Astrocyte of the hippocampus (primary cell): ENCODE measurements around the gene PIK3CD.

Experiments
- DNase-seq: peaks from one replicate; pipeline ENCODE4 v3.0.0; 2011; ENCODE audit warnings: low read depth, low spot score

Gene PIK3CD

DNA sequence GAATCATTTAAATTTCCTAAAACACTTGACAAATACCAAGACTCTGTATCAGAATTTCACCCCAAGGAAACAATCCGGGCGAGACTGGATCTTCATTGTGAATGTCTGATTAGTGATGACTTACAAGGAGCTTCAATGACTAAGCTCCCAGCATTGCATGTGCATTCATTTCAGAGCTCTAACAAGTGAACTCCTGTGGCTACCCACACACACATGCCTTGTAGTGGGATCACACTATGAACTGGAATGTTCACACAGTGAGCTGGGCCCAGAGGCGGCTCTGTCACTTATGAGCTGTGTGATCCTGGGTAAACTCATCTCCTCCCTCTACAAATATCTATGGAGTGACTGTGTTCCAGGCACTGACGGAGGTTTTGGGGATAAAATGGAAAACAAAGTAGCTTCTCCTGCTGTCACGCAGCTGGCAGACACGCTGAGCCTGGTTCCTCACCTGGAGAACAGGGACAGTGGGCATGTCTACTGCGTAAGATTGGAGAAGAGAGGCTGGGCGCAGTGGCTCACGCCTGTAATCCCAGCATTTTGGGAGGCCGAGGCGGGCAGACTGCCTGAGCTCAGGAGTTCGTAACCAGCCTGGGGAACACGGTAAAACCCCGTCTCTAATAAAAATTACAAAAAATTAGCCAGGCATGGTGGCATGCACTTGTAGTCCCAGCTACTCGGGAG, 115.4 kb downstream of the PIK3CD start:
- DNase-seq = peak; percentile 98

DNA sequence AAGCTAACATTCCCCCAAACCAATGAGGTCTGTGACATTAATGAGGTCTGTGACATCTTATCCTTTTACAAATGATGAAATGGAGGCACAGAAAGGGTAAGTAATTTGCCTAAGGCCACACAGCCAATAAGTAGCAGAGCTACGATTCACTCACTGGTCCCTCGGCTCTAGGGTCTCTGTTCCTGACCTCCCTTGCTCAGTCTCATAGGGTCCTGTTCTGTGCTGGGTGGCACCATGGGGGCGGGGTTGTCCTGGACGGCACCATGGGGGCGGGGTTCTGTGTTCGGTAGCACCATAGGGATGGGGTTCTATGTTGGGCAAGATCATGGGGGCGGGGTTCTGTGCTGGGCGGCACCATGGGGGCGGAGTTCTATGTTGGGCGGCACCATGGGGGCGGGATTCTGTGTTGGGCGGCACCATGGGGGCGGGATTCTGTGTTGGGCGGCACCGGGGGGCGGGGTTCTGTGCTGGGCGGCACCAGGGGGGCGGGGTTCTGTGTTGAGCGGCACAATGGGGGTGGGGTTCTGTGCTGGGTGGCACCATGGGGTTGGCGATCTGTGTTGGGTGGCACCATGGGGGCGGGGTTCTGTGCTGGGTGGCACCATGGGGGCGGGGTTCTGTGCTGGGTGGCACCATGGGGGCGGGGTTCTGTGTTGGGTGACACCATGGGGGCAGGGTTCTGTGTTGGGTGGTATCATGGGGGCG, 116.6 kb downstream of the PIK3CD start:
- no peak for DNase-seq

DNA sequence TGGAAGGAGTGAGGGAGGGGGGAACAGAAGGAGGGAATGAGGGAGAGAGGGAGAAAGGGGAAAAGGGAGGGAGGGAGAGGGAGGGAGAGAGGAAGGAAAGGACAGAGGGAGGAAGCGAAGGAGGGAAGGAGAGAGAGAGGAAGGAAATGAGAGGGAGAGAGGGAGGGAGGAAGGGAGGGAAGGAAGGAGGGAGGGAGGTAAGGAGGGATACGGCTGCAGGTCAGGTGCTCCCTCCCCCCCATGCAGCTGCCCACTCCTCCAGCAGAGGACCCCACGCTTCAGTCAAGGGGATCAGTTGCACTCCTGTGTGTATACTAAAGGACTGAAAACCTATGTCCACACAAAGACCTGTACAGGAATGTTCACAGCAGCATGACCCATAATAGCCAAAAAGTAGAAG, 117.5 kb downstream of the PIK3CD start:
- no peak for DNase-seq

- DNase-seq = no peak
These were observed 118.8 kb downstream of the PIK3CD start for GRCh38 chr1:9770298-9770697.

DNA sequence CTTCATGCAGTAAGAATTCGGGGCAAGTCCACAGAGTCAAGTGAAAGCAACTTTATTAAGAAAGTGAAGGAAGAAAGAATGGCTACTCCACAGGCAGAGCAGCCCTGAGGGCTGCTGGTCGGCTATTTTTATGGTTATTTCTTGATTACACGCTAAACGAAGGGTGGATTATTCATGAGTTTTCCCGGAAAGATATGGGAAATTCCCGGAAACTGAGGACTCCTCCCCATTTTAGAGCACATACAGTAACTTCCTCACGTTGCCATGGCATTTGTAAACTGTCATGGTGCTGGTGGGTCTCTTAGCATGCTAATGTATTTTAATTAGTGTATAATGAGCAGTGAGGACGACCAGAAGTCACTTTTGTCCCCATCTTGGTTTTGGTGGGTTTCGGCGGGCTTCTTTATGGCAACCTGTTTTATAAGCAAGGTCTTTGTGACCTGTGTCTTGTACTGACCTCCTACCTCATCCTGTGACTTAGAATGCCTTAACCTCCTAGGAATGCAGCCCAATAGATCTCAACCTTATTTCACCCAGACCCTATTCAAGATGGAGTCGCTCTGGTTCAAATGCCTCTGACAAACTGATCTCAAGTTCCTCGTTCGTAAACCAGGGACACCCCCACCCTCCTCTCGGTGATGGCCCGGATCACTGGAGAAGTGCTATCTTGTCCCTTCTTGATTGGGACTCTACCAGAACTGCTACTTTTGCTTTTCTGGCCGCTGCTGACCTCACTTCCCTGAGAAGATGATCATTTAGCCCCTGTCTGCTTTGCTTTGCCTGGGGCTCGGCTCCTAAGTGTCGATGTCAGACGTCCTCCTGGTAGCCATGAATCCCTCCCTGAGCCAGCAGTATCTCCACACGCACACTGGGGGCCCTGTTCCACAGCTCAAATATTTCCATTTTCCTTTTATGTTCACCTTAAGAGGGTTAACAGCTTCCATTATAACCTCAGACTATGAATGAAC, 123.5 kb downstream of the PIK3CD start:
- no peak for DNase-seq

GRCh38 chr1:9776685-9777084, 125.2 kb downstream of the PIK3CD start:
- DNase-seq = no peak
